Mesenchymal stem cell (in vitro differentiated cells and primary cell): Measurements from ENCODE around the gene EFR3B.

Source experiments
- DNase-seq: peaks from one replicate; pipeline ENCODE4 v3.0.0-alpha.2; 2013
- H2AFZ ChIP-seq: one replicate; pipeline ENCODE4 v1.6.1; 2013; ENCODE audit warnings: low read depth, mild to moderate bottlenecking, control low read depth, inconsistent platforms, low read length, moderate library complexity
- H2AK5ac ChIP-seq: 2 replicates; pipeline ENCODE4 v1.6.1; 2013; ENCODE audit warnings: low read length, moderate library complexity, mild to moderate bottlenecking, inconsistent platforms; ENCODE audit not compliant: severe bottlenecking
- H2BK120ac ChIP-seq: one replicate; pipeline ENCODE4 v1.6.1; 2013; ENCODE audit warnings: low read depth, mild to moderate bottlenecking, inconsistent platforms, low read length, moderate library complexity
- H2BK12ac ChIP-seq, 2 experiments: one replicate each; pipeline ENCODE4 v1.6.1; 2013; ENCODE audit warnings: inconsistent platforms in 2 of 2, low read length in 2 of 2, mild to moderate bottlenecking in 2 of 2, moderate library complexity in 2 of 2, control low read depth in 1 of 2
- H2BK15ac ChIP-seq: one replicate; pipeline ENCODE4 v1.6.1; 2013; ENCODE audit warnings: mild to moderate bottlenecking, low read depth, inconsistent platforms; ENCODE audit not compliant: poor library complexity, severe bottlenecking
- H2BK5ac ChIP-seq: 2 replicates; pipeline ENCODE4 v1.6.1; 2013; ENCODE audit warnings: low read depth, mild to moderate bottlenecking, low read length, control low read depth, inconsistent platforms; ENCODE audit not compliant: poor library complexity, severe bottlenecking
- H3K14ac ChIP-seq, 2 experiments: one replicate each; pipeline ENCODE4 v1.6.1; 2013; ENCODE audit warnings: inconsistent platforms in 2 of 2, low read length in 2 of 2, control low read depth in 1 of 2, mild to moderate bottlenecking in 1 of 2, moderate library complexity in 1 of 2
- H3K18ac ChIP-seq, 2 experiments: one replicate each; pipeline ENCODE4 v1.6.1; 2013; ENCODE audit warnings: inconsistent platforms in 2 of 2, low read length in 2 of 2, control low read depth in 1 of 2, low read depth in 1 of 2, mild to moderate bottlenecking in 1 of 2
- H3K23ac ChIP-seq, 2 experiments: one replicate each; pipeline ENCODE4 v1.6.1; 2013; ENCODE audit warnings: inconsistent platforms in 2 of 2, low read length in 2 of 2, mild to moderate bottlenecking in 2 of 2, moderate library complexity in 2 of 2, control low read depth in 1 of 2
- H3K27ac ChIP-seq: 2 replicates; pipeline ENCODE4 v1.5.1; 2013; ENCODE audit warnings: mild to moderate bottlenecking, moderate library complexity, low read length, control low read depth, inconsistent platforms; ENCODE audit not compliant: poor library complexity, severe bottlenecking
- H3K27me3 ChIP-seq, 2 experiments: 2 replicates each; pipeline versions ENCODE4 v1.6.1 to v1.7.0; 2013; ENCODE audit warnings: low read length in 2 of 2, mild to moderate bottlenecking in 2 of 2, moderate library complexity in 2 of 2, control low read depth in 1 of 2, inconsistent platforms in 1 of 2; ENCODE audit not compliant: control insufficient read depth in 1 of 2, insufficient read depth in 1 of 2
- H3K36me3 ChIP-seq, 2 experiments: 2 replicates each; pipeline versions ENCODE4 v1.6.1 to v1.7.0; 2013; ENCODE audit warnings: low read length in 2 of 2, control low read depth in 1 of 2, inconsistent platforms in 1 of 2, low read depth in 1 of 2, mild to moderate bottlenecking in 1 of 2; ENCODE audit not compliant: insufficient read depth in 2 of 2, control insufficient read depth in 1 of 2
- H3K4ac ChIP-seq, 2 experiments: one replicate each; pipeline ENCODE4 v1.6.1; 2013; ENCODE audit warnings: inconsistent platforms in 2 of 2, low read length in 2 of 2, mild to moderate bottlenecking in 2 of 2, moderate library complexity in 2 of 2, control low read depth in 1 of 2, low read depth in 1 of 2
- H3K4me1 ChIP-seq: 2 replicates; pipeline ENCODE4 v1.6.1; 2013; ENCODE audit warnings: low read depth, low read length, control low read depth; ENCODE audit not compliant: control insufficient read depth, insufficient read depth
- H3K4me2 ChIP-seq: 2 replicates; pipeline ENCODE4 v1.6.1; 2013; ENCODE audit warnings: low read length, mild to moderate bottlenecking, inconsistent platforms; ENCODE audit not compliant: poor library complexity, severe bottlenecking
- H3K4me3 ChIP-seq, 2 experiments: 2 replicates each; pipeline versions ENCODE4 v1.5.1 to v1.7.0; 2013; ENCODE audit warnings: low read length in 2 of 2, mild to moderate bottlenecking in 2 of 2, control low read depth in 1 of 2, low read depth in 1 of 2; ENCODE audit not compliant: insufficient read depth in 1 of 2
- H3K79me1 ChIP-seq: replicated peaks from 2 replicates; pipeline ENCODE4 v1.6.1; 2013; ENCODE audit warnings: mild to moderate bottlenecking, control low read depth, low read length, inconsistent platforms; ENCODE audit not compliant: poor library complexity, severe bottlenecking
- H3K9ac ChIP-seq: 2 replicates; pipeline ENCODE4 v1.7.0; 2013; ENCODE audit warnings: mild to moderate bottlenecking, low read length, moderate library complexity
- H3K9me3 ChIP-seq: 2 replicates; pipeline ENCODE4 v1.7.0; 2013; ENCODE audit warnings: mild to moderate bottlenecking, low read length; ENCODE audit not compliant: control insufficient read depth
- H4K8ac ChIP-seq: one replicate; pipeline ENCODE4 v1.6.1; 2013; ENCODE audit warnings: inconsistent platforms, mild to moderate bottlenecking, low read length, moderate library complexity
- H4K91ac ChIP-seq: one replicate; pipeline ENCODE4 v1.6.1; 2013; ENCODE audit warnings: mild to moderate bottlenecking, low read length, inconsistent platforms
- WGBS: methylation state at CpG from one replicate; pipeline ENCODE4 v1.1.7; 2013; ENCODE audit warnings: mixed read lengths; 5-methylcytosine and 5-hydroxymethylcytosine counted together

Gene EFR3B

GRCh38 chr2:25054720-25055119 is 12.8 kb downstream of the EFR3B start:
- Histone ChIP-seq H3K79me1 (no peaks in the 10 kb centered on the region), H2AFZ (no peak overlapping the region), H4K91ac (no peak overlapping the region), H3K4me2 (no peak overlapping the region), H3K36me3 (no peaks in the 10 kb centered on the region), H2BK120ac (no peak overlapping the region), H3K4me3 (no peak overlapping the region), H3K27me3 (peaks cover 0 to 7% of the 10 kb centered on the region in 2 experiments), H3K4me1 (no peaks in the 10 kb centered on the region), H4K8ac (no peak overlapping the region), H2BK5ac (no peak overlapping the region), H2AK5ac (no peak overlapping the region), H3K18ac (no peak overlapping the region), H3K27ac (no peak overlapping the region), H3K23ac (no peak overlapping the region), H2BK15ac (no peak overlapping the region), H3K14ac (no peak overlapping the region), H3K9ac (no peak overlapping the region), H3K4ac (no peak overlapping the region), H3K9me3 (no peaks in the 10 kb centered on the region), H2BK12ac (no peak overlapping the region)
- DNase-seq: no peak
- 62% methylated on average over 3 of the region's 4 CpGs for WGBS

DNA sequence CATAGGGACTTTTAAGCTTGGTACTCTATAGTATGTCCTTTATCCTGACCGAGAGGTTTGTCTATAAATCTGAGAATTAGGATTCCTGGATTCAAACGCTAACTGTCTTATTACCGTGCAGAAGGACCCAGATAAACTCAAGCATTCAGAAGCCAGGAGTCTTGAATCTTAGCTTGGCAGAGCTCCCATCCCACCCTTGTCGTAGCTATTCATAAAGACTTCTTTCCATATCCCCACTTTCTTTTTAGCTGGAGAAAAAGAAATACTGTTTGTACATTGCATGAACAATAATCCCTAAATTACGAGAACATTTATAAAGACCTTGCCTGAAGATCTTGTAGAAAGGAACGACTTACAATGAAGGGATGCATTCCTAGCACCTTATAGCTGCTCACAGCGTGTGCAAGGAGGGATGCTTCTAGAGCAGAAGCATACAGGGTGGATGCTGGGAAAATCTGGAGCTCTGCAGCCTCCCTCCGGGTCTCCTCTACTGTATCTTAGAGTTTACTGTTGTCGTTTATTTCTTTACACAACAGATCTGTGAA is 13.6 kb downstream of the EFR3B start:
- Histone ChIP-seq H3K18ac (no peak overlapping the region), H4K91ac (no peak overlapping the region), H3K4ac (no peak overlapping the region), H3K23ac (no peak overlapping the region), H3K4me3 (no peak overlapping the region), H3K36me3 (no peaks in the 10 kb centered on the region), H3K4me1 (no peaks in the 10 kb centered on the region), H3K9me3 (no peaks in the 10 kb centered on the region), H3K27ac (no peak overlapping the region), H3K14ac (no peak overlapping the region), H2BK5ac (no peak overlapping the region), H3K79me1 (no peaks in the 10 kb centered on the region), H2BK120ac (no peak overlapping the region), H2BK15ac (no peak overlapping the region), H2AK5ac (no peak overlapping the region), H4K8ac (no peak overlapping the region), H2BK12ac (no peak overlapping the region), H3K4me2 (no peak overlapping the region), H3K9ac (no peak overlapping the region), H3K27me3 (peaks cover 0 to 7% of the 10 kb centered on the region in 2 experiments), H2AFZ (no peak overlapping the region)
- no peak for DNase-seq
- WGBS: 97% methylated on average over 8 of the region's 9 CpGs

- Histone ChIP-seq H2BK12ac (no peak overlapping the region), H3K36me3 (no peaks in the 10 kb centered on the region), H3K27ac (no peak overlapping the region), H3K18ac (no peak overlapping the region), H4K8ac (no peak overlapping the region), H2AK5ac (no peak overlapping the region), H2BK120ac (no peak overlapping the region), H3K27me3 (peaks cover 0 to 7% of the 10 kb centered on the region in 2 experiments), H3K14ac (no peak overlapping the region), H3K79me1 (no peaks in the 10 kb centered on the region), H3K23ac (no peak overlapping the region), H2BK15ac (no peak overlapping the region), H2AFZ (no peak overlapping the region), H2BK5ac (no peak overlapping the region), H3K4ac (no peak overlapping the region), H3K9me3 (no peaks in the 10 kb centered on the region), H3K4me3 (no peak overlapping the region), H4K91ac (no peak overlapping the region), H3K4me2 (no peak overlapping the region), H3K9ac (no peak overlapping the region), H3K4me1 (no peaks in the 10 kb centered on the region)
- 80% methylated on average over 5 of the region's 9 CpGs for WGBS
- DNase-seq: no peak
Measured at GRCh38 chr2:25056098-25056821, 14.4 kb downstream of the EFR3B start.

GRCh38 chr2:25062511-25062917 is 20.6 kb downstream of the EFR3B start:
- H2BK15ac ChIP-seq: no peak overlapping the region
- no peak for DNase-seq
- H3K9me3 ChIP-seq: peaks cover 7% of the 10 kb centered on the region
- no peak overlapping the region for H4K8ac ChIP-seq
- H3K27me3 ChIP-seq: peaks cover 0 to 10% of the 10 kb centered on the region in 2 experiments
- H2AK5ac ChIP-seq: no peak overlapping the region
- H3K79me1 ChIP-seq: no peaks in the 10 kb centered on the region
- H3K14ac ChIP-seq: no peak overlapping the region
- WGBS: 83% methylated on average over 11 of the region's 11 CpGs
- H2AFZ ChIP-seq: no peak overlapping the region
- no peak overlapping the region for H3K27ac ChIP-seq
- H3K9ac ChIP-seq: no peak overlapping the region
- no peak overlapping the region for H3K18ac ChIP-seq
- no peak overlapping the region for H3K4me2 ChIP-seq
- peaks cover 3% of the 10 kb centered on the region for H3K4me1 ChIP-seq
- H3K36me3 ChIP-seq: no peaks in the 10 kb centered on the region
- H3K4ac ChIP-seq: no peak overlapping the region
- H2BK120ac ChIP-seq: no peak overlapping the region
- H2BK5ac ChIP-seq: no peak overlapping the region
- H2BK12ac ChIP-seq: no peak overlapping the region
- no peak overlapping the region for H3K4me3 ChIP-seq
- no peak overlapping the region for H4K91ac ChIP-seq
- H3K23ac ChIP-seq: no peak overlapping the region
